OCI-LY7 (cell line): Measurements from ENCODE around the gene HAVCR2. TPM values are rescaled to one million over a fixed set of nuclear protein-coding genes. Genes with fewer than 3 reads are reported as not detected.

Source experiments
- BruUV-seq: library from RNA; stranded (reverse); fragments of 400-500 nt; replicated peaks from 2 replicates; lab custom pipeline; 2021; lab: Mats Ljungman, UMichigan
- CTCF ChIA-PET: fragments of 300-600 bp; sonication (Branson Sonifier 250); formaldehyde crosslinking; loops from one replicate; lab custom pipeline; 2022; ENCODE audit warnings: antibody characterized with exemption; ENCODE audit not compliant: unreplicated experiment; lab: Charles Lee
- POLR2A ChIA-PET: fragments of 300-600 bp; sonication (Branson Sonifier 250); formaldehyde crosslinking; loops from one replicate; lab custom pipeline; 2022; ENCODE audit warnings: antibody characterized with exemption; lab: Charles Lee
- DNase-seq: peaks from one replicate; pipeline ENCODE4 v3.0.0-alpha.2; 2015; ENCODE audit warnings: low spot score
- H2AFZ ChIP-seq: fragments of 200-600 bp; sonication (generic), shearing (Covaris generic); 2 replicates; pipeline ENCODE4 v1.6.1; 2014; ENCODE audit warnings: mild to moderate bottlenecking, antibody characterized with exemption, low read length, moderate library complexity
- H3K27ac ChIP-seq: fragments of 200-600 bp; sonication (generic); 2 replicates; pipeline ENCODE4 v1.5.1; 2014; ENCODE audit warnings: mixed run types, low read depth, mild to moderate bottlenecking, moderate library complexity, low read length, inconsistent platforms; ENCODE audit not compliant: poor library complexity, severe bottlenecking
- H3K36me3 ChIP-seq: fragments of 200-600 bp; sonication (generic); 2 replicates; pipeline ENCODE4 v1.6.1; 2014; ENCODE audit warnings: mild to moderate bottlenecking, antibody characterized with exemption, low read length, moderate library complexity, mixed read lengths; ENCODE audit not compliant: insufficient read depth
- H3K4me1 ChIP-seq: fragments of 200-600 bp; sonication (generic); 2 replicates; pipeline ENCODE4 v1.5.1; 2014; ENCODE audit warnings: mild to moderate bottlenecking, low read length; ENCODE audit not compliant: insufficient read depth, poor library complexity, severe bottlenecking
- H3K4me2 ChIP-seq: fragments of 200-600 bp; sonication (generic); 2 replicates; pipeline ENCODE4 v1.6.1; 2014; ENCODE audit warnings: mild to moderate bottlenecking, low read length
- H3K4me3 ChIP-seq: fragments of 200-600 bp; sonication (generic); 2 replicates; pipeline ENCODE4 v1.5.1; 2014; ENCODE audit warnings: mild to moderate bottlenecking, low read depth, low read length; ENCODE audit not compliant: poor library complexity, severe bottlenecking
- H3K79me2 ChIP-seq: fragments of 200-600 bp; sonication (generic); 2 replicates; pipeline ENCODE4 v1.6.1; 2016; ENCODE audit warnings: low read depth, mild to moderate bottlenecking, low read length, moderate library complexity, mixed read lengths; ENCODE audit not compliant: insufficient read depth
- H3K9me2 ChIP-seq: fragments of 200-600 bp; sonication (generic); 2 replicates; pipeline ENCODE4 v1.6.1; 2016; ENCODE audit warnings: mild to moderate bottlenecking, low read length, mixed read lengths; ENCODE audit not compliant: insufficient read depth
- H3K9me3 ChIP-seq: fragments of 200-600 bp; sonication (generic); 2 replicates; pipeline ENCODE4 v1.6.1; 2014; ENCODE audit warnings: mild to moderate bottlenecking, mixed run types, low read length, mixed read lengths
- H4K20me1 ChIP-seq: fragments of 200-600 bp; sonication (generic); 2 replicates; pipeline ENCODE4 v1.6.1; 2014; ENCODE audit warnings: mild to moderate bottlenecking, antibody characterized with exemption, low read length, moderate library complexity, mixed read lengths; ENCODE audit not compliant: insufficient read depth
- EZH2phosphoT487 ChIP-seq: fragments of 200-600 bp; sonication (generic); IDR thresholded peaks from 2 replicates; pipeline ENCODE4 v1.6.1; 2018; ENCODE audit warnings: low read depth, borderline replicate concordance, mild to moderate bottlenecking, mixed run types, antibody characterized with exemption, low read length, moderate library complexity, mixed read lengths
- intact Hi-C: fragments of 100-400 bp; cut with micrococcal nuclease; formaldehyde crosslinking; loops from one replicate; pipeline ENCODE4 v1.10.0; 2022; ENCODE audit not compliant: unreplicated experiment
- total RNA-seq, 2 experiments: library from RNA; depleted of rRNA in 1 of 2; stranded (reverse); fragments of >200 nt in 1 of 2; shearing (Covaris generic) in 1 of 2; gene quantifications; 2 replicates each; pipeline ENCODE4 v1.2.3, GENCODE V29; 2014 to 2022
- TF ChIP-seq, protein P1 (sequence below): fragments of 200-600 bp; sonication (generic); conservative IDR thresholded peaks from 2 replicates; pipeline ENCODE4 v1.5.1; 2014; ENCODE audit warnings: mild to moderate bottlenecking, antibody characterized with exemption, low read length, moderate library complexity, mixed read lengths

Gene HAVCR2
- total RNA-seq, 2 experiments from 2014 or later, result 4.2 to 4.4 TPM

DNA sequence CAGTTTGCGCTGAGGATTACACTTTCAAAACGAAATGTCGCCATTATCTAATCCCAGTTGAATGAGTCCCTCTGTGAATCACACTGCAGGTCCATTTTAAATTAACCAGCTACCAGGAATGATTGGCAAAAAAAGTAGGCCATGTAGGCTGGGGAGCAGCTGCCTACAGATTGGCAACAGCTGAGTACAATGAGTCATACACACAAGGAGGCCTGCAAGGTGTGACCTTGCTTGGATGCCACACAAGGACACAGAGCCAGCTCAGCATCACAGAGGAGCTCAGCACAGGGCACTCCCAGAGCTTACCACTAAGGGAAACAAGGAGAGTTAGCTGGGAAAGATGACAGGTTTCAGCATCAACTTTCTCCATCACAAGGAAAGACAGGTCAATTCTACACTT lies 62.8 kb downstream of the HAVCR2 start:
- H3K4me1 ChIP-seq, result no peaks in the 10 kb centered on the region
- H2AFZ ChIP-seq, result no peak overlapping the region
- no peak overlapping the region for H3K27ac ChIP-seq
- no peak overlapping the region for H3K4me2 ChIP-seq
- H3K9me2 ChIP-seq, result no peaks in the 10 kb centered on the region
- H3K9me3 ChIP-seq, result no peaks in the 10 kb centered on the region
- no TSS peak for BruUV-seq
- H3K79me2 ChIP-seq, result no peaks in the 10 kb centered on the region
- no peaks in the 10 kb centered on the region for H4K20me1 ChIP-seq
- ChIA-PET CTCF (interaction anchor here (0.5 kb wide), 1 partner anchor 85 kb away, joined by 3 read pairs; no protein-coding TSS in a partner anchor), POLR2A (interaction anchor here (0.6 to 1.9 kb wide), 4 partner anchors 9 to 132 kb away, joined by 3 to 11 read pairs (median 3); no protein-coding TSS in a partner anchor)
- H3K36me3 ChIP-seq, result no peaks in the 10 kb centered on the region
- no peak for TF ChIP-seq EZH2phosphoT487
- TF ChIP-seq, protein P1, sequence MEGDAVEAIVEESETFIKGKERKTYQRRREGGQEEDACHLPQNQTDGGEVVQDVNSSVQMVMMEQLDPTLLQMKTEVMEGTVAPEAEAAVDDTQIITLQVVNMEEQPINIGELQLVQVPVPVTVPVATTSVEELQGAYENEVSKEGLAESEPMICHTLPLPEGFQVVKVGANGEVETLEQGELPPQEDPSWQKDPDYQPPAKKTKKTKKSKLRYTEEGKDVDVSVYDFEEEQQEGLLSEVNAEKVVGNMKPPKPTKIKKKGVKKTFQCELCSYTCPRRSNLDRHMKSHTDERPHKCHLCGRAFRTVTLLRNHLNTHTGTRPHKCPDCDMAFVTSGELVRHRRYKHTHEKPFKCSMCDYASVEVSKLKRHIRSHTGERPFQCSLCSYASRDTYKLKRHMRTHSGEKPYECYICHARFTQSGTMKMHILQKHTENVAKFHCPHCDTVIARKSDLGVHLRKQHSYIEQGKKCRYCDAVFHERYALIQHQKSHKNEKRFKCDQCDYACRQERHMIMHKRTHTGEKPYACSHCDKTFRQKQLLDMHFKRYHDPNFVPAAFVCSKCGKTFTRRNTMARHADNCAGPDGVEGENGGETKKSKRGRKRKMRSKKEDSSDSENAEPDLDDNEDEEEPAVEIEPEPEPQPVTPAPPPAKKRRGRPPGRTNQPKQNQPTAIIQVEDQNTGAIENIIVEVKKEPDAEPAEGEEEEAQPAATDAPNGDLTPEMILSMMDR, result no peak
- intact Hi-C loops, result no loop called here
- H3K4me3 ChIP-seq, result no peak overlapping the region
- no peak for DNase-seq

DNA sequence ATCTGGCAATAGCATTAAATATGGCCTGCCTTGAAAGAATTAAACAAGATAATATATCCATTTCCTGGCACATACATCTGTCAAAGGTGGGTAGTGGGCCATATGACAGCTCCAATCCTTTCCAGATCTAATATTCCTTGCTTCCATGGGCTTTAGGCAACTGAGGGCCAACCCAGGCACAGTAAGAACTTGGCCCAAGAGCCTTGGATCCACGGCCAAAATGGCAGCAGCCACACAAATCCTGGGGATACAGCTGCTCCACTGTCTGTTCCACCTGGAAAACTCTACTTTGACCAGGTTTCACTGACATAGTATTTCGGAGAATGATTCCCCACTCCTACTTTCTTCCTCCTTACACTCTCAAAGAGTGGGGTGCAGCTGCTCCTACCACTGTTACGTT lies 63.2 kb downstream of the HAVCR2 start:
- Histone ChIP-seq H3K4me1 (no peaks in the 10 kb centered on the region), H3K4me3 (no peak overlapping the region), H3K27ac (no peak overlapping the region), H3K9me2 (no peaks in the 10 kb centered on the region), H4K20me1 (no peaks in the 10 kb centered on the region), H2AFZ (no peak overlapping the region), H3K36me3 (no peaks in the 10 kb centered on the region), H3K9me3 (no peaks in the 10 kb centered on the region), H3K4me2 (no peak overlapping the region), H3K79me2 (no peaks in the 10 kb centered on the region)
- TF ChIP-seq EZH2phosphoT487, result no peak
- TF ChIP-seq, protein P1, result no peak
- intact Hi-C loops, result no loop called here
- no peak for DNase-seq
- BruUV-seq, result no TSS peak
- POLR2A ChIA-PET, result interaction anchor here (0.9 to 1.9 kb wide), 3 partner anchors 10 to 131 kb away, joined by 3 to 11 read pairs (median 3); no protein-coding TSS in a partner anchor
- CTCF ChIA-PET, result interaction anchor here (0.5 kb wide), 1 partner anchor 86 kb away, joined by 3 read pairs; no protein-coding TSS in a partner anchor

DNA sequence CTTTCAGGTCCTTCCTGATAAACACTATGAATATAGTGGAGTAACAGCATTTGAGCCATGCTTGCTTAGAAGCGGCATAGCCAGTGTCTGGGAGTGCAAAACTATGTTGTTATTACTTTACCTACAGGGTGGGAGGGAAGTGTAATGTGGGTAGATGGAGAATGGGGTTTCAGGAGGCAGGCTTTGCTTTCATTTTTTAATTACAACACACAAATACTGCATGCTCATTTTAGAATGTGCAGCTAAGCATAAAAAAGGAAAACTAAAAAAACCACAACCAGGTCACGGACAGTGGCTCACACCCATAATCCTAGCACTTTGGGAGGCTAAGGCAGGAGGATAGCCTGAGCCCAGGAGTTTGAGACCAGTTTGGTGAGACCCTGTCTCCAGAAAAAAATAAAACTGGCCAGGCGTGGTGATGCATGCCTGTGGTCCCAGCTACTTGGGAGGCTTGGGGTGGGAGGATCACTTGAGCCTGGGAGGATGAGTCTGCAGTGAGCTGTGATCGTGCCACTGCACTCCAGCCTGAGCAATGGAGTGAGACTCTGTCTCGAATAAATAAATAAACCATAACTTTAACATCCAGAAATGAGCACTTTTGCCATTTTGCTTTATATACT lies 70.2 kb downstream of the HAVCR2 start:
- H4K20me1 ChIP-seq, result no peaks in the 10 kb centered on the region
- no peaks in the 10 kb centered on the region for H3K36me3 ChIP-seq
- peak; percentile 16 for DNase-seq
- ChIA-PET POLR2A (interaction anchor here (0.5 to 1.1 kb wide), 4 partner anchors 15 to 201 kb away, joined by 3 to 4 read pairs (median 4); no protein-coding TSS in a partner anchor), CTCF (no interaction called here)
- TF ChIP-seq, protein P1, result no peak
- no peak for TF ChIP-seq EZH2phosphoT487
- intact Hi-C loops, result no loop called here
- H3K4me3 ChIP-seq, result peak overlapping the region; percentile 7
- no peaks in the 10 kb centered on the region for H3K9me3 ChIP-seq
- peak overlapping the region; percentile 61 for H3K4me2 ChIP-seq
- BruUV-seq, result no TSS peak
- peaks cover 23% of the 10 kb centered on the region for H3K4me1 ChIP-seq
- no peaks in the 10 kb centered on the region for H3K9me2 ChIP-seq
- no peak overlapping the region for H3K27ac ChIP-seq
- H3K79me2 ChIP-seq, result no peaks in the 10 kb centered on the region
- peak overlapping the region; percentile 70 for H2AFZ ChIP-seq
